GM18526 (cell line): Measurements from ENCODE around the gene CYP2C8.

Experiments used
- POLR2A ChIP-seq: IDR thresholded peaks from 3 replicates; pipeline ENCODE4 v1.6.1; 2011; ENCODE audit not compliant: insufficient read length; ENCODE audit errors: extremely low read depth

Gene CYP2C8

DNA sequence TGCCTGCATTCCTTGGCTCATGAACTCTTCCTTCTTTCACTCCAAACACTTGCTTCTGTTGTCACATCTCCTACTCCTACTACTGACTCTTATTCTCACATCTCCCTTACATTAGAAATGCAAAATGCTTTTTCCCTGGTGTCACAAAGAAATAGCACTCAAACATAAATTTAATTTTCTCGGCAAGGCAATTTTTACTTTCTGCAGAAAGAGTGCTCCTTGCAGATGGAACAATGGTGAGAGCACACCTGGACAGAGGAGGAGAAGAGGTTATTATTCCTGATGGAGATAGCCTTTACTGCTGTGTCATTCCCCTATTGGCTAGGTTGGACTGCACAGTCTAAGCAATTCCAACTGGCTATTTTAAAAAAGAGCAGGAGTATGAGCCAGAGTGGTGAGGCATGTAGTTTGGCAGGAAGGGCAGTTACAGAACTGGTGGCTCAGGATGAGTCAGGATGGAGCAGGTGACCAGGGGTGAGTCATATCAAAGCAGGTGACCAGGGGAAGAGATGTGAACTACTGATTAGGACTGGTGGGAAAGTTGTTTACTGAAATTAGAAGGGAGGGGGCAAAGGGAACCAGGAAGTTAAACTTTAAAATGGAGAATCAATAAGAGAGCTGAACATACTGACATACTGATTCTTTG lies 77.9 kb downstream of the CYP2C8 start:
- TF ChIP-seq POLR2A = no peak

DNA sequence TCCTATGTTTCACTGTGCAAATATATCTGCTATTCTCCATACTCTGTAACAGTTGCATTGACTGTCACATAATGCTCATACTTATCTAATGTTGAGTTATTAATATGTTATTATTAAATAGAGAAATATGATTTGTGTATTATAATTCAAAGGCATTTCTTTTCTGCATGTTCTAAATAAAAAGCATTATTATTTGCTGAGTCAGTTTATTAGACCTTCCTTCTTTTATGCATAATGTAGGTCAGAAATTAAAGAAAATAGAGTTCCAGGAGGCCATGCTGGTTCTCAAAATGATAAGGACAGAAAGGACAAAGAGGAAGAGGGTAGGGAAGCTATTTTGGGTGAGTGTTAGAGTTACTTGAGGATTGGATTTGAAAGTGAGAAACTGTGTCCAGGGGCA lies 80.1 kb downstream of the CYP2C8 start:
- TF ChIP-seq POLR2A = no peak
